UCSD-AML1 (cell line): ENCODE data around the gene MTHFR.

ENCODE experiments used
- DNase-seq: peaks from one replicate; lab custom pipeline; 2025; ENCODE audit not compliant: unreplicated experiment; lab: John Stamatoyannopoulos, UW

Gene MTHFR

GRCh38 chr1:11783556-11783955 is 22.2 kb downstream of the MTHFR start:
- no peak for DNase-seq

- no peak for DNase-seq
Measured at GRCh38 chr1:11782127-11782708, 23.5 kb downstream of the MTHFR start.

- no peak for DNase-seq
Measured at GRCh38 chr1:11781297-11781696, 24.5 kb downstream of the MTHFR start.

GRCh38 chr1:11780380-11781147 is 25.2 kb downstream of the MTHFR start:
- no peak for DNase-seq

- no peak for DNase-seq
Measured at GRCh38 chr1:11779715-11780379, 25.9 kb downstream of the MTHFR start.

GRCh38 chr1:11778844-11779623 is 26.7 kb downstream of the MTHFR start:
- no peak for DNase-seq

- no peak for DNase-seq
Measured at GRCh38 chr1:11778336-11778735, 27.4 kb downstream of the MTHFR start.

- DNase-seq, result no peak
Measured at GRCh38 chr1:11777658-11778322, 28.0 kb downstream of the MTHFR start.

GRCh38 chr1:11774753-11775152 is 31.0 kb downstream of the MTHFR start:
- DNase-seq, result no peak

- DNase-seq, result no peak
Measured at GRCh38 chr1:11772458-11772857, 33.3 kb downstream of the MTHFR start.

- DNase-seq, result no peak
Measured at GRCh38 chr1:11771481-11772043, 34.2 kb downstream of the MTHFR start.

GRCh38 chr1:11770011-11770410 is 35.8 kb downstream of the MTHFR start:
- DNase-seq, result no peak

GRCh38 chr1:11769274-11769673 is 36.5 kb downstream of the MTHFR start:
- no peak for DNase-seq

- no peak for DNase-seq
Measured at GRCh38 chr1:11768821-11769220, 36.9 kb downstream of the MTHFR start.

GRCh38 chr1:11767922-11768704 is 37.7 kb downstream of the MTHFR start:
- no peak for DNase-seq

- no peak for DNase-seq
Measured at GRCh38 chr1:11766429-11766776, 39.4 kb downstream of the MTHFR start.

GRCh38 chr1:11765661-11766428 is 39.9 kb downstream of the MTHFR start:
- DNase-seq, result no peak

GRCh38 chr1:11764519-11764918 is 41.2 kb downstream of the MTHFR start:
- DNase-seq, result no peak

- no peak for DNase-seq
Measured at GRCh38 chr1:11764115-11764514, 41.6 kb downstream of the MTHFR start.
